Loucy (cell line): ENCODE data around the gene AP1M2.

Source experiments
- H2AFZ ChIP-seq: fragments of 200-600 bp; sonication (generic); 2 replicates; pipeline ENCODE4 v1.6.0; 2016; ENCODE audit warnings: antibody characterized with exemption, mild to moderate bottlenecking, low read length, moderate library complexity
- H3F3A ChIP-seq: fragments of 200-600 bp; 2 replicates; pipeline ENCODE4 v1.6.0; 2016; ENCODE audit warnings: antibody characterized with exemption, low read depth, mild to moderate bottlenecking
- H3K27me3 ChIP-seq: fragments of 200-600 bp; sonication (generic); 2 replicates; pipeline ENCODE4 v1.6.1; 2014; ENCODE audit warnings: low read length, mild to moderate bottlenecking; ENCODE audit not compliant: insufficient read depth, poor library complexity, severe bottlenecking
- H3K36me3 ChIP-seq: fragments of 200-600 bp; sonication (generic); 2 replicates; pipeline ENCODE4 v1.6.1; 2016; ENCODE audit warnings: low read length; ENCODE audit not compliant: insufficient read depth
- H3K4me1 ChIP-seq: fragments of 200-600 bp; sonication (generic); 2 replicates; pipeline ENCODE4 v1.5.1; 2014; ENCODE audit warnings: low read length, mild to moderate bottlenecking; ENCODE audit not compliant: insufficient read depth, poor library complexity, severe bottlenecking
- H3K4me2 ChIP-seq: fragments of 200-600 bp; sonication (generic); 2 replicates; pipeline ENCODE4 v1.6.0; 2014; ENCODE audit warnings: antibody characterized with exemption, low read length, low read depth, mild to moderate bottlenecking; ENCODE audit not compliant: poor library complexity, severe bottlenecking
- H3K4me3 ChIP-seq: fragments of 200-600 bp; sonication (generic); 2 replicates; pipeline ENCODE4 v1.5.1; 2014; ENCODE audit warnings: low read length, mild to moderate bottlenecking, mixed read lengths; ENCODE audit not compliant: poor library complexity, severe bottlenecking
- H3K79me2 ChIP-seq: fragments of 200-600 bp; sonication (generic); 2 replicates; pipeline ENCODE4 v1.6.1; 2014; ENCODE audit warnings: low read length; ENCODE audit not compliant: insufficient read depth
- H3K9ac ChIP-seq: fragments of 200-600 bp; sonication (generic); 2 replicates; pipeline ENCODE4 v1.6.0; 2014; ENCODE audit warnings: mild to moderate bottlenecking, low read depth, low read length, moderate library complexity; ENCODE audit not compliant: poor library complexity, severe bottlenecking
- H3K9me2 ChIP-seq: fragments of 200-600 bp; sonication (generic); replicated peaks from 2 replicates; pipeline ENCODE4 v1.6.1; 2016; ENCODE audit warnings: low read depth, low read length, mixed read lengths
- H3K9me3 ChIP-seq: fragments of 200-600 bp; sonication (generic); 2 replicates; pipeline ENCODE4 v1.6.1; 2014; ENCODE audit warnings: mild to moderate bottlenecking, antibody characterized with exemption, low read length, low read depth; ENCODE audit not compliant: insufficient read depth
- H4K20me1 ChIP-seq: fragments of 200-600 bp; sonication (generic); 2 replicates; pipeline ENCODE4 v1.6.0; 2014; ENCODE audit warnings: antibody characterized with exemption, low read length, mild to moderate bottlenecking; ENCODE audit not compliant: insufficient read depth, poor library complexity, severe bottlenecking
- EZH2phosphoT487 ChIP-seq: fragments of 200-600 bp; IDR thresholded peaks from 2 replicates; pipeline ENCODE4 v1.6.1; 2018; ENCODE audit warnings: antibody characterized with exemption, mild to moderate bottlenecking, moderate library complexity, borderline replicate concordance
- TF ChIP-seq, protein P1 (sequence below): fragments of 200-600 bp; sonication (generic); conservative IDR thresholded peaks from 2 replicates; pipeline ENCODE4 v1.5.1; 2014; ENCODE audit warnings: mild to moderate bottlenecking, antibody characterized with exemption, low read length

Gene AP1M2

DNA sequence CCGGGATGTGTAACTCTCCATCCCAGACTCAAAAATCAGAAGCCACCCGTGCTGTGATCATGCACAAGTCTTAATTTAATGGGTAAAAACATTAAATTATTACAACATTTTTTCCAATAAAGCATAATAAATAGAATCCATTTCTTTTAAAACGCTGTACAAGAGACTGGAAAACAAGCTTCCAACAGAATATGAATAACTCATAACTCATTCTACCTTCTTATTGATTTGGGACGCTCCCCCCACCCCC is 20.8 kb downstream of the AP1M2 start:
- H3F3A ChIP-seq = peaks cover 10% of the 10 kb centered on the region; the same call in 1 of the 2 replicates
- no peaks in the 10 kb centered on the region for H3K9me3 ChIP-seq
- TF ChIP-seq EZH2phosphoT487 = no peak
- TF ChIP-seq, protein P1, sequence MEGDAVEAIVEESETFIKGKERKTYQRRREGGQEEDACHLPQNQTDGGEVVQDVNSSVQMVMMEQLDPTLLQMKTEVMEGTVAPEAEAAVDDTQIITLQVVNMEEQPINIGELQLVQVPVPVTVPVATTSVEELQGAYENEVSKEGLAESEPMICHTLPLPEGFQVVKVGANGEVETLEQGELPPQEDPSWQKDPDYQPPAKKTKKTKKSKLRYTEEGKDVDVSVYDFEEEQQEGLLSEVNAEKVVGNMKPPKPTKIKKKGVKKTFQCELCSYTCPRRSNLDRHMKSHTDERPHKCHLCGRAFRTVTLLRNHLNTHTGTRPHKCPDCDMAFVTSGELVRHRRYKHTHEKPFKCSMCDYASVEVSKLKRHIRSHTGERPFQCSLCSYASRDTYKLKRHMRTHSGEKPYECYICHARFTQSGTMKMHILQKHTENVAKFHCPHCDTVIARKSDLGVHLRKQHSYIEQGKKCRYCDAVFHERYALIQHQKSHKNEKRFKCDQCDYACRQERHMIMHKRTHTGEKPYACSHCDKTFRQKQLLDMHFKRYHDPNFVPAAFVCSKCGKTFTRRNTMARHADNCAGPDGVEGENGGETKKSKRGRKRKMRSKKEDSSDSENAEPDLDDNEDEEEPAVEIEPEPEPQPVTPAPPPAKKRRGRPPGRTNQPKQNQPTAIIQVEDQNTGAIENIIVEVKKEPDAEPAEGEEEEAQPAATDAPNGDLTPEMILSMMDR = no peak
- H3K9ac ChIP-seq = peak overlapping the region; percentile 86
- H3K79me2 ChIP-seq = peaks cover 67% of the 10 kb centered on the region
- peak overlapping the region; percentile 88 for H3K4me2 ChIP-seq
- peak overlapping the region; percentile 76 for H3K4me3 ChIP-seq
- H3K27me3 ChIP-seq = peaks cover 4% of the 10 kb centered on the region
- no peak overlapping the region for H2AFZ ChIP-seq
- H3K4me1 ChIP-seq = peaks cover 32% of the 10 kb centered on the region
- no peaks in the 10 kb centered on the region for H3K9me2 ChIP-seq
- peaks cover 29% of the 10 kb centered on the region for H4K20me1 ChIP-seq
- peaks cover 5% of the 10 kb centered on the region; the same call in 1 of the 2 replicates for H3K36me3 ChIP-seq

DNA sequence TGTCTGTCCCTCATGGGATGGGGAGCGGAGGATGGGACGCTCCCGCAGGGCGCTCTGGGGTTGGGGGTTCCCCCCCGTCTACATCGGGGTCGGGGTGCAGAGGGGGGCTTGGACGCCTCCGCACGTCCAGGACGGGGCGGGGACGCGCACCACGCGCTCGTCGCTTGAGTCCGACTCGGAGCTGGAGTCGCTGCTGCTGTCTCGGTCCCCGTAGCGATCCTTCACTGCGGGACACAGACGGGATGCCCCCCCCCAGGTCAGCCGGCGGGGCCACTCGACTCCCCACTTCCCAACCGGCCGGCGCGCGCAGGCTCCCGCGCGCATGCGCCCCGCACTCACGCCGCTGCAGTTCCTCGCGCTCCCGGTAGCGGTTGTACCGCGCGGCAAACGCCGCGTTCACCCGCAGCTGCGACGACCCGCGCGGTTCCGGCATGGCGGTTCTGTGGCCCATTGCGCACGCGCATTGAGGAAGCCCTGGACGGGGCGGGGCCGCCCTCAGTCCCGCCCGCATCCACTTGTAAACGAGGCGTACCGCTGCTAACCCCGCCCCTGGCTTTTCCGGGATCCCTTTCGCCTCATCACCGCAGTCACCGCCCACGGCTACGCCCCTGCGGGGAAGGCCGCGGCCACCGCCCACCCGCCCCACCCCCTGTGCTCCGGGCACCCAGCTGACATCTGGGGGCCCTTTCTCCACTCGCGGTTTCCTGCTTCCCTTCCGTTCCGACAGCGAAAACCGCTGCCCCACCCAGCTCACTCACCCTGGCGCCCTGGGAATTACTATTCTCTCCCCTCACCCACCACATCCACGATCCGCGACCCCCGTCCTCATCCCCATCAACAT is 21.3 kb downstream of the AP1M2 start, which contains the start of gene KRI1:
TSS of gene KRI1 (minus strand) at position 444 of the 841 bp plus-strand sequence. CDS start at position 433, 11 bp downstream.
- H3K4me3 ChIP-seq = peak within 1 kb of the TSS; percentile 86
- peaks cover 10% of the 10 kb centered on the region; the same call in 1 of the 2 replicates for H3F3A ChIP-seq
- H3K36me3 ChIP-seq = peaks cover 11% of the 10 kb centered on the region; the same call in 1 of the 2 replicates
- H3K4me2 ChIP-seq = peak within 1 kb of the TSS; percentile 90
- peaks cover 30% of the 10 kb centered on the region for H4K20me1 ChIP-seq
- TF ChIP-seq EZH2phosphoT487 = no peak
- TF ChIP-seq, protein P1 = no peak
- H3K9me2 ChIP-seq = no peaks in the 10 kb centered on the region
- H3K79me2 ChIP-seq = peaks cover 72% of the 10 kb centered on the region
- no peaks in the 10 kb centered on the region for H3K9me3 ChIP-seq
- peaks cover 4% of the 10 kb centered on the region for H3K27me3 ChIP-seq
- peaks cover 32% of the 10 kb centered on the region for H3K4me1 ChIP-seq
- H3K9ac ChIP-seq = peak within 1 kb of the TSS; percentile 99
- peak within 1 kb of the TSS; percentile 17; the same call in 1 of the 2 replicates for H2AFZ ChIP-seq

DNA sequence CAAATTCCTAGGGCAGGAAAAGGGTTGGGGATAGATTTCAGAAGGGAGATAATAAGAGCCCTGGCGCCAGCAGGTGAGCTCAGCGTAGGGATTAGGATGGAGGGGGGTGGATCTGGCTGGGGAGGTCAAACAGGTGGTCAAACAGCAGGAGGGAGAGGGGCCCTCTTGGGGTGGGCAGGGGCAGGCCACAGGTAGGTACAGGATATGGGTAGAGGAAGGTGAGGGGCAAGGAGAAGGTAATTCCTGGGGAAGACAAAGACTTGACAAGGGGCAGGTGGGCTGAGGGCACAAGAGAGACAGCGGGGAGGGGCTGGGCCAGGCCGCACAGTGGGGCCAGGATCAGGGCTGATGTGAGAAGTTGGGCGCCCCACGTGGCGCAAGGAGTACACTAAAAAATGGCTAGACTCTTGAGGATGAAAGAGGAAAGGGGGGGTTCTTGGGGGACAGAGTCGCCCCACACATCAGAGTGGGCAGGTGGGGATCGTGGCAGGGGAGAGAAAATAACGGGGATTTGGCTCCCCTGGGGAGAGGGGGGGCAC is 22.0 kb downstream of the AP1M2 start:
- H4K20me1 ChIP-seq = peaks cover 30% of the 10 kb centered on the region
- peaks cover 10% of the 10 kb centered on the region; the same call in 1 of the 2 replicates for H3F3A ChIP-seq
- H3K79me2 ChIP-seq = peaks cover 79% of the 10 kb centered on the region
- H3K9me3 ChIP-seq = no peaks in the 10 kb centered on the region
- peaks cover 32% of the 10 kb centered on the region for H3K4me1 ChIP-seq
- H3K9ac ChIP-seq = peak overlapping the region; percentile 99
- TF ChIP-seq, protein P1 = peak; percentile 59
- TF ChIP-seq EZH2phosphoT487 = no peak
- peak overlapping the region; percentile 90 for H3K4me2 ChIP-seq
- H2AFZ ChIP-seq = peak overlapping the region; percentile 17; the same call in 1 of the 2 replicates
- peaks cover 4% of the 10 kb centered on the region for H3K27me3 ChIP-seq
- no peaks in the 10 kb centered on the region for H3K9me2 ChIP-seq
- H3K4me3 ChIP-seq = peak overlapping the region; percentile 86
- H3K36me3 ChIP-seq = peaks cover 17% of the 10 kb centered on the region; the same call in 1 of the 2 replicates
